Measurements from ENCODE around the gene ISM2.

ISM2 gene

GRCh38 chr14:77467801-77468200 lies 30.8 kb downstream of the ISM2 start:
- DNase-seq (ENCODE audit: low read depth in 3 of 3), result no peak

- peak; percentile 46 to 63 (median 48) for DNase-seq (ENCODE audit: low read depth in 3 of 3)
Measured at GRCh38 chr14:77459072-77459723, 39.4 kb downstream of the ISM2 start.

GRCh38 chr14:77458249-77458950 lies 40.2 kb downstream of the ISM2 start:
- DNase-seq (ENCODE audit: low read depth in 3 of 3), result peak in 2 of 3 donors; percentile 19 to 27

DNA sequence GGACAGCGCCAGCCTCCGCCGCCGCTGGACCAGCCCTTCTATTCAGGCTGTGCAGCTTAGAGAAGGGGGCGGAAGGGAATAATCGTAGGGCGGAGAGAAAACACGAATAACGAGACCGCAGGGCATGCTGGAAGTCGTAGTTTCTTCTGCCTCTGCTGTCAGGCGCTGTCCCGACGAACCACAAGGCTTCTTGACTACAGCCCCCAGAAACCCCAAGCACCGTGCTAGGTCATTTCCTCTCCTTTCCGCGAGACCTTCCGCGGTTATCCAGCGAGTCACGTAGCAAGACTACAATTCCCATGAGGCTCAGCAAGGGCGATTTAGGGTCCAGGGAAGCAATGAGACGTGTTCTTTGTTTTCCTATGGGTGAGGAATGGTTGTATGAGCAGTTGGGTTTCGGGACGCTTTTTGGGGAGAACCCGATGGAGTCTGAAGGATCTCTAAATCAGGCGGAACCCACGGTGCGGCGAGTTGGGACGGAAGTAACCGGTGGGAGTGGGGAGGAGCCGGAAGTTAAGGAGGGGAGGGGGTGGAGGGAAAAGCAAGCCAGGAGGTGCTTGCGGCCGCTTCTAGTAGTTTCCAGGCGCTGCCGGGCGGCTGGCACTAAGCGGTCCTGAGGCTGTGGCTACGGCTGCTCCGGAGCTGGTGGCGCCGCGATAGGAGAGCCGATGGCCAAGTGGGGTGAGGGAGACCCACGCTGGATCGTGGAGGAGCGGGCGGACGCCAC lies 40.9 kb downstream of the ISM2 start, which contains the start of the genes AHSA1 and VIPAS39:
Gene AHSA1 (plus strand): TSS at position 572 of the 727 bp plus-strand sequence. CDS start 97 bp downstream, at position 669.
Gene VIPAS39 (minus strand): TSS at position 80 of the 727 bp plus-strand sequence. CDS start 3,499 bp downstream, outside the sequence.
- DNase-seq (ENCODE audit: low read depth in 3 of 3), result peak; percentile 81 to 92 (median 82)

GRCh38 chr14:77457115-77457521 lies 41.5 kb downstream of the ISM2 start:
- DNase-seq (ENCODE audit: low read depth in 3 of 3), result no peak

GRCh38 chr14:77455966-77456640 lies 42.5 kb downstream of the ISM2 start:
- no peak for DNase-seq (ENCODE audit: low read depth in 3 of 3)

DNA sequence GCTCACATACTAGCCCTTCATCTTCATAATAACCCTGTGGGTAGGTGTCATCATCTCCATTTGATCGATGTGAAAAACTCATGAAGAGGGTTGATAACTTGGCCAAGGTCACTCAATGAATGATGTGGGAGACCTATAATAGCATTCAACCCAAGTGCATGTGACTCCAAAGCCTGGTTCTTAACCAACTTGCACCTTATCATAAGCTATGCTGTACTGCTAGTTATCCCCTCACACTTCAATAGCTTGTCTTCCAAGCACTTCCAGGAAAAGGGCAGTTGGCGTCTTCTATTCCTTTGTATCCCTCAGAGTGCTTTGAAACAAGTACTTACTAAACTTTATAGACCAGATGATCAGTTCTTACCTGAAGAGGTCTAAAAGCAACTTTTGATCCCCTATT lies 56.4 kb downstream of the ISM2 start:
- DNase-seq (ENCODE audit: low read depth in 3 of 3), result no peak

GRCh38 chr14:77439861-77440260 lies 58.8 kb downstream of the ISM2 start:
- no peak for DNase-seq (ENCODE audit: low read depth in 3 of 3)

- no peak for DNase-seq (ENCODE audit: low read depth in 3 of 3)
Measured at GRCh38 chr14:77438596-77438995, 60.0 kb downstream of the ISM2 start.

- no peak for DNase-seq (ENCODE audit: low read depth in 3 of 3)
Measured at GRCh38 chr14:77436042-77436441, 62.6 kb downstream of the ISM2 start.

DNA sequence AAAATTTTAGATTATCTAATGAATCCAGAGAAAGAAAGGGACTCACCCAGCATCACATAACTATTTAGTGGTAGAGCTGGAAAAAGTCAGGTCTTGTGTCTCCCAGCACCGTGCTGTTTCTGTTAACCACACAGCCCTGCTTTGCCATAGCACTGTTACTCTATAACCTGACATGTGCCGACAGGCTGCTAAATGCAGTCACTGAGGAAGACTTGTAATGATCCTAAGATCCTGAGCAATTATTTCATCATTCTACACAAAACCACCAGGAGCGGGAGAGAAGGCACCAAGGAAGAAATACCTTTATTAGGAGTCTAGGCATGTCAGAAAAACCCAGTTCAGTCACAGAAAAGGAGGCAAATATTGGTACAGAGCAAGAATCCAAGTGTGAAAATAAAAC lies 72.2 kb downstream of the ISM2 start:
- no peak for DNase-seq (ENCODE audit: low read depth in 3 of 3)

DNA sequence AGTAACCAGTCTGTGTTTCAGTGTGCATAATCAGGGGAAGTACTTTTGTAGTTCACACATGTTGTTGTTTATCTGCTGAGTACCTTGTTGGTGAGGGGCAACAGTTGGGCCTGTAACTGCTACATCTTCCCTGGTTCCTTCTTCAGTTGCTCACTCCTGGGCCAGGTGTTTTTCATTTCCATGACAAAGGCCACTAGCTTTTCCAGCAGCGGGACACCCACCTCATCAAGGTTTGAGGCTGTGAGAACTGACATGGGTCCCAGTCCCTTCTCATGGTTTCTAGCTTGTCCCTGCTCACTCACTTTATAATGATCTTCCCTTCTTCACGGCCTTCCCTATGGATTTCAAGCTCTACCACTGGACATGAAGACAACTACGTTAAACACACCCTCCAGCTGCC lies 73.8 kb downstream of the ISM2 start:
- DNase-seq (ENCODE audit: low read depth in 3 of 3), result no peak

All from stimulated activated CD4-positive, alpha-beta T cell treated with anti-CD3 and anti-CD28 coated beads, TNF-alpha, amount 100 ng/mL, for 48 hours (primary cell).